Karpas-422 (cell line): ENCODE results near the gene MYLIP. TPM values are rescaled to one million over a fixed set of nuclear protein-coding genes. Genes with fewer than 3 reads are reported as not detected.

Experiments used
- DNase-seq: peaks from one replicate; pipeline ENCODE4 v3.0.0-alpha.2; 2015
- H2AFZ ChIP-seq: fragments of 200-600 bp; sonication (generic); 2 replicates; pipeline ENCODE4 v1.6.1; 2014; ENCODE audit warnings: antibody characterized with exemption, low read length, mixed read lengths
- H3K27ac ChIP-seq: fragments of 200-600 bp; sonication (generic); 2 replicates; pipeline ENCODE4 v1.5.1; 2014; ENCODE audit warnings: mild to moderate bottlenecking, low read length, moderate library complexity
- H3K27me3 ChIP-seq: fragments of 200-600 bp; sonication (generic); 2 replicates; pipeline ENCODE4 v1.6.1; 2014; ENCODE audit warnings: low read length, mixed read lengths
- H3K36me3 ChIP-seq: fragments of 200-600 bp; sonication (generic); 2 replicates; pipeline ENCODE4 v1.6.1; 2014; ENCODE audit warnings: low read length, mixed read lengths; ENCODE audit not compliant: insufficient read depth
- H3K4me1 ChIP-seq: fragments of 200-600 bp; sonication (generic); 2 replicates; pipeline ENCODE4 v1.6.1; 2014; ENCODE audit warnings: mild to moderate bottlenecking, low read length, mixed read lengths
- H3K4me2 ChIP-seq: fragments of 200-600 bp; sonication (generic); 2 replicates; pipeline ENCODE4 v1.6.1; 2014; ENCODE audit warnings: low read length, low read depth, mild to moderate bottlenecking; ENCODE audit not compliant: poor library complexity, severe bottlenecking
- H3K4me3 ChIP-seq: fragments of 200-600 bp; sonication (generic); 2 replicates; pipeline ENCODE4 v1.5.1; 2014; ENCODE audit warnings: mild to moderate bottlenecking, antibody characterized with exemption, low read length, mixed read lengths
- H3K79me2 ChIP-seq: fragments of 200-600 bp; sonication (generic); 2 replicates; pipeline ENCODE4 v1.6.1; 2014; ENCODE audit warnings: mild to moderate bottlenecking, low read length, mixed read lengths
- H3K9ac ChIP-seq: fragments of 200-600 bp; sonication (generic); 2 replicates; pipeline ENCODE4 v1.6.0; 2014; ENCODE audit warnings: low read length
- H3K9me2 ChIP-seq: fragments of 200-600 bp; sonication (generic), shearing (Covaris generic); replicated peaks from 2 replicates; pipeline ENCODE4 v1.6.0; 2014; ENCODE audit warnings: mild to moderate bottlenecking, low read length, moderate library complexity; ENCODE audit not compliant: insufficient read depth
- H3K9me3 ChIP-seq: fragments of 300-700, 200-600 bp; sonication (generic); 2 replicates; pipeline ENCODE4 v1.6.1; 2014; ENCODE audit warnings: low read length, mixed read lengths
- H4K20me1 ChIP-seq: fragments of 200-600 bp; sonication (generic); 2 replicates; pipeline ENCODE4 v1.6.1; 2014; ENCODE audit warnings: mild to moderate bottlenecking, antibody characterized with exemption, low read length, low read depth; ENCODE audit not compliant: insufficient read depth
- small RNA-seq: library from RNA; depleted of rRNA; stranded (forward); fragments of <200 nt; gene quantifications from one replicate; pipeline ENCODE3, GENCODE V24; 2014
- total RNA-seq: library from RNA; depleted of rRNA; stranded (reverse); fragments of >200 nt; shearing (Covaris generic); gene quantifications from 2 replicates; pipeline ENCODE4 v1.2.3, GENCODE V29; 2014; ENCODE audit warnings: low replicate concordance; rRNA removed

Gene MYLIP
- total RNA-seq, 1 experiment from 2014 or later: 71.0 TPM

- Histone ChIP-seq H3K9me2 (no peaks in the 10 kb centered on the region), H3K4me1 (peaks cover 13% of the 10 kb centered on the region), H2AFZ (no peak overlapping the region), H3K27ac (no peak overlapping the region), H3K9me3 (no peaks in the 10 kb centered on the region), H3K4me3 (no peak overlapping the region), H3K79me2 (no peaks in the 10 kb centered on the region), H3K9ac (no peak overlapping the region), H4K20me1 (no peaks in the 10 kb centered on the region), H3K4me2 (no peak overlapping the region), H3K36me3 (no peaks in the 10 kb centered on the region), H3K27me3 (no peaks in the 10 kb centered on the region)
- no peak for DNase-seq
These were observed 68.2 kb downstream of the MYLIP start for GRCh38 chr6:16196984-16197546.

Small RNA genes lying within 50 kb of the gene (small RNA-seq; reads per million reads assigned to genes)
- gene MIR4639: 0.16 reads per million

Other genes with a start within 250 kb of the MYLIP start
- not detected in 2 replicates for gene GMPR, start 109.5 kb downstream of the MYLIP start, total RNA-seq